Mucosa of descending colon (tissue), 3 donors: ENCODE data around the gene KPRP. TPM values are rescaled to one million over a fixed set of nuclear protein-coding genes. Genes with fewer than 3 reads are reported as not detected.

Experiments
- ATAC-seq: fragments of 200-7000 bp; cut with Tn5 transposase; one replicate; pipeline ENCODE4 v1.9.1; 2020; ENCODE audit warnings: mild to moderate bottlenecking, moderate library complexity
- DNase-seq, 3 donors: peaks; one replicate each; pipeline ENCODE4 v3.0.0-alpha.2; 2020
- H3K36me3 ChIP-seq: fragments of 200-600 bp; one replicate; pipeline ENCODE4 v1.8.0; 2021; ENCODE audit warnings: low read depth, mild to moderate bottlenecking
- H3K4me1 ChIP-seq: fragments of 200-600 bp; one replicate; pipeline ENCODE4 v1.8.0; 2021; ENCODE audit warnings: low read depth, mild to moderate bottlenecking
- H3K4me3 ChIP-seq: fragments of 200-600 bp; one replicate; pipeline ENCODE4 v1.8.0; 2021; ENCODE audit warnings: mild to moderate bottlenecking
- H3K9me3 ChIP-seq: fragments of 200-600 bp; one replicate; pipeline ENCODE4 v1.8.0; 2021; ENCODE audit warnings: mild to moderate bottlenecking
- CTCF ChIP-seq: fragments of 200-600 bp; IDR thresholded peaks from one replicate; pipeline ENCODE4 v1.8.0; 2022; ENCODE audit warnings: antibody characterized with exemption, mild to moderate bottlenecking
- intact Hi-C, 2 donors: fragments of 100-400 bp; cut with DNase I in 1 of 2; cut with micrococcal nuclease in 1 of 2; formaldehyde crosslinking; loops; one replicate each; pipeline versions ENCODE4 v1.11.0 to v1.11.1; 2022; cut with DNase I, micrococcal nuclease
- long read RNA-seq, 2 donors: library from polyadenylated mRNA; unstranded; transcript quantifications; one replicate each; pipeline ENCODE4 v2.0.0, GENCODE V29; 2019 to 2021
- total RNA-seq, 3 donors: library from RNA; stranded (reverse); fragmentation: NEBNext Ultra II Directional in 2 of 3; extraction: Animal tissue kit (Norgen Biotek cat#: 25700) in 2 of 3; gene quantifications; one replicate each; pipeline versions ENCODE4 v1.2.1 to v1.2.4, GENCODE V29; 2021 to 2023
- donor health status: DM: no; HTN: no; CAD: no; lungs with moderate emphysema.
- donor health status: DM: no; HTN: no; CAD: no.
- donor health status: DM: no; HTN: yes; CAD: no.

The KPRP gene
- not detected for total RNA-seq
- long read RNA-seq, donor 1: 0 reads
- long read RNA-seq, donor 2: 0 reads

- TF ChIP-seq CTCF: no peak
- Histone ChIP-seq H3K4me1 (no peaks in the 10 kb centered on the region), H3K9me3 (no peaks in the 10 kb centered on the region), H3K36me3 (no peaks in the 10 kb centered on the region), H3K4me3 (no peak within 1 kb of the TSS)
- intact Hi-C loops: no loop called here
- ATAC-seq: no peak
- DNase-seq: no peak
Observed at GRCh38 chr1:152757747-152758146, at the start of gene KPRP. KPRP (plus strand) TSS chr1:152758025; CDS start chr1:152759589, 1,564 bp downstream.

GRCh38 chr1:152718238-152718637 is 39.6 kb upstream of the KPRP start:
- H3K4me1 ChIP-seq: no peaks in the 10 kb centered on the region
- intact Hi-C loops: no loop called here
- TF ChIP-seq CTCF: no peak
- no peak for DNase-seq
- H3K9me3 ChIP-seq: peaks cover 2% of the 10 kb centered on the region
- no peak for ATAC-seq
- H3K4me3 ChIP-seq: no peak overlapping the region
- H3K36me3 ChIP-seq: no peaks in the 10 kb centered on the region

GRCh38 chr1:152725261-152725660 is 32.6 kb upstream of the KPRP start:
- no peaks in the 10 kb centered on the region for H3K4me1 ChIP-seq
- ATAC-seq (no peak), DNase-seq (no peak)
- no peak for TF ChIP-seq CTCF
- H3K36me3 ChIP-seq: no peaks in the 10 kb centered on the region
- H3K9me3 ChIP-seq: no peaks in the 10 kb centered on the region
- intact Hi-C loops: no loop called here
- H3K4me3 ChIP-seq: no peak overlapping the region

- no peak for TF ChIP-seq CTCF
- H3K4me3 ChIP-seq: no peak overlapping the region
- DNase-seq: no peak
- H3K9me3 ChIP-seq: no peaks in the 10 kb centered on the region
- intact Hi-C loops: no loop called here
- H3K4me1 ChIP-seq: no peaks in the 10 kb centered on the region
- no peaks in the 10 kb centered on the region for H3K36me3 ChIP-seq
- no peak for ATAC-seq
Observed at GRCh38 chr1:152728986-152729385, 28.8 kb upstream of the KPRP start.

- H3K4me1 ChIP-seq: no peaks in the 10 kb centered on the region
- H3K4me3 ChIP-seq: no peak overlapping the region
- no peaks in the 10 kb centered on the region for H3K9me3 ChIP-seq
- H3K36me3 ChIP-seq: no peaks in the 10 kb centered on the region
- ATAC-seq (no peak), DNase-seq (no peak)
- TF ChIP-seq CTCF: no peak
- intact Hi-C loops: no loop called here
Observed at GRCh38 chr1:152735648-152736047, 22.2 kb upstream of the KPRP start.

- intact Hi-C loops: no loop called here
- no peak for DNase-seq
- Histone ChIP-seq H3K4me1 (no peaks in the 10 kb centered on the region), H3K36me3 (no peaks in the 10 kb centered on the region), H3K4me3 (no peak overlapping the region), H3K9me3 (no peaks in the 10 kb centered on the region)
- ATAC-seq: no peak
- TF ChIP-seq CTCF: no peak
Observed at GRCh38 chr1:152737997-152738396, 19.8 kb upstream of the KPRP start.
